Ascending aorta (tissue), 2 donors: ENCODE measurements around the gene APPL2. TPM values are rescaled to one million over a fixed set of nuclear protein-coding genes. Genes with fewer than 3 reads are reported as not detected.

Source experiments
- DNase-seq, 2 donors: peaks; one replicate each; pipeline ENCODE4 v3.0.0-alpha.2; 2019; ENCODE audit warnings: low spot score in 2 of 2
- H3K27ac ChIP-seq, 2 donors: fragments of 200-600 bp; sonication (generic); one replicate each; pipeline ENCODE4 v1.5.1; 2016 to 2017; ENCODE audit warnings: mild to moderate bottlenecking in 1 of 2
- H3K27me3 ChIP-seq: fragments of 200-600 bp; sonication (generic); one replicate; pipeline ENCODE4 v1.5.1; 2017
- H3K36me3 ChIP-seq, 2 donors: fragments of 200-600 bp; sonication (generic); one replicate each; pipeline ENCODE4 v1.5.1; 2016
- H3K4me1 ChIP-seq, 2 donors: fragments of 200-600 bp; sonication (generic); one replicate each; pipeline ENCODE4 v1.5.1; 2016 to 2017; ENCODE audit warnings: mild to moderate bottlenecking in 1 of 2
- H3K4me3 ChIP-seq, 2 donors: fragments of 200-600 bp; sonication (generic); one replicate each; pipeline ENCODE4 v1.5.1; 2016 to 2017; ENCODE audit warnings: mild to moderate bottlenecking in 1 of 2
- H3K9me3 ChIP-seq, 2 donors: fragments of 200-600 bp; sonication (generic); one replicate each; pipeline ENCODE4 v1.5.1; 2016
- intact Hi-C: fragments of 100-400 bp; cut with DNase I; formaldehyde crosslinking; loops from one replicate; pipeline ENCODE4 v1.15.1; 2023
- total RNA-seq: library from RNA; depleted of rRNA; stranded (reverse); fragments of >200 nt; gene quantifications from one replicate; pipeline ENCODE4 v1.1.0, GENCODE V29; 2016
- TF ChIP-seq, protein P1 (sequence below), 3 experiments: fragments of 200-600 bp in 2 of 3; fragments of 450-650 bp in 1 of 3; sonication (generic) in 2 of 3; IDR thresholded peaks; one replicate each; pipeline ENCODE4 v1.5.1; 2016 to 2019; ENCODE audit warnings: antibody characterized with exemption in 3 of 3, mild to moderate bottlenecking in 1 of 3, moderate library complexity in 1 of 3

The APPL2 gene
- total RNA-seq, 1 donor from 2014 or later: 4.6 TPM

GRCh38 chr12:105166736-105167135, 69.2 kb downstream of the APPL2 start:
- no peak for DNase-seq

DNA sequence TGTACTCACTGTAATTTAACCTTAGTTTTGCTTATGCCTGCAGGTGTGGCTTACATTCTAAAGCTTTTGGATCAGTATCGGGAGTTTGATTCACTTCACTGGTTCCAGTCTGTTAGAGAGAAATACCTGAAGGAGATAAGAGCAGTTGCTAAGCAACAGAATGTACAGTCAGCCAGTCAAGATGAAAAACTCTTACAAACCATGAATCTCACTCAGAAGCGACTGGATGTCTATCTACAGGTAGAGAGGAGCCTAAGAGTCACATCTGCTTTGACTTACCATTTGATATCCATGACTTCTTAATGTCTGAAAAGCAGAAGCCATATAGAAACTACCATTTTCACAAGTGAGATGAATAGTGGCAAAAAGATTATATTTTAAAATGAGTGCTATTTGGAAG, 71.9 kb downstream of the APPL2 start:
- H3K9me3 ChIP-seq: no peaks in the 10 kb centered on the region
- H3K4me3 ChIP-seq: no peak overlapping the region
- H3K4me1 ChIP-seq: no peaks in the 10 kb centered on the region
- H3K27ac ChIP-seq: no peak overlapping the region
- TF ChIP-seq, protein P1, sequence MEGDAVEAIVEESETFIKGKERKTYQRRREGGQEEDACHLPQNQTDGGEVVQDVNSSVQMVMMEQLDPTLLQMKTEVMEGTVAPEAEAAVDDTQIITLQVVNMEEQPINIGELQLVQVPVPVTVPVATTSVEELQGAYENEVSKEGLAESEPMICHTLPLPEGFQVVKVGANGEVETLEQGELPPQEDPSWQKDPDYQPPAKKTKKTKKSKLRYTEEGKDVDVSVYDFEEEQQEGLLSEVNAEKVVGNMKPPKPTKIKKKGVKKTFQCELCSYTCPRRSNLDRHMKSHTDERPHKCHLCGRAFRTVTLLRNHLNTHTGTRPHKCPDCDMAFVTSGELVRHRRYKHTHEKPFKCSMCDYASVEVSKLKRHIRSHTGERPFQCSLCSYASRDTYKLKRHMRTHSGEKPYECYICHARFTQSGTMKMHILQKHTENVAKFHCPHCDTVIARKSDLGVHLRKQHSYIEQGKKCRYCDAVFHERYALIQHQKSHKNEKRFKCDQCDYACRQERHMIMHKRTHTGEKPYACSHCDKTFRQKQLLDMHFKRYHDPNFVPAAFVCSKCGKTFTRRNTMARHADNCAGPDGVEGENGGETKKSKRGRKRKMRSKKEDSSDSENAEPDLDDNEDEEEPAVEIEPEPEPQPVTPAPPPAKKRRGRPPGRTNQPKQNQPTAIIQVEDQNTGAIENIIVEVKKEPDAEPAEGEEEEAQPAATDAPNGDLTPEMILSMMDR (IDR thresholded peaks at IDR 0.05): no peak
- intact Hi-C loops: no loop called here
- H3K27me3 ChIP-seq: no peaks in the 10 kb centered on the region
- H3K36me3 ChIP-seq: peaks cover 48 to 74% of the 10 kb centered on the region in 2 donors
- DNase-seq: no peak

More at GRCh38 chr12:105166736-105167135, 69.2 kb downstream of the APPL2 start:
- intact Hi-C loops: loop anchor here (5.0 kb wide), 1 partner anchor 216 kb away; no protein-coding TSS in a partner anchor
- Histone ChIP-seq H3K27me3 (no peaks in the 10 kb centered on the region), H3K36me3 (peaks cover 41 to 80% of the 10 kb centered on the region in 2 donors), H3K4me3 (no peak overlapping the region), H3K9me3 (no peaks in the 10 kb centered on the region), H3K27ac (no peak overlapping the region), H3K4me1 (no peaks in the 10 kb centered on the region)
- TF ChIP-seq, protein P1 (IDR thresholded peaks at IDR 0.05): no peak

DNA sequence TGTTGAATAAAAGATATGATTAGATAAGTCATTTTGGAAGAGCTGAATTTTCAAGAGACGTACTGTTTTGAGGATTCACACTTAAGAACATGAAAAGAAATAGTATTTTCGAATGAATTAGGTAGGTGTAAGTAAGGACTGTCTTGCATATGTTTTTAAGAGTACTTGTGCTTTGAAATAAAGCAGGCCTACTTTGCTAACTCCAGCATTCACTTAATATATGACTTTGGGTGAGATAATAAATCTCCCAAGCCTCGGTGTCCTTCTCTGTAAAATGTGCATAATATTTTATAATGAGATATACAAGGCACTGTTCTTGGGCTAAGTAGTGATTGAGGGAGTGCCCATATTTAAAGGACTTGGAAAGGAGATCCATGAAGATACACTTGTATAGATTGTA, 73.8 kb downstream of the APPL2 start:
- no peaks in the 10 kb centered on the region for H3K4me1 ChIP-seq
- no peak overlapping the region for H3K27ac ChIP-seq
- intact Hi-C loops: no loop called here
- H3K9me3 ChIP-seq: no peaks in the 10 kb centered on the region
- DNase-seq: no peak
- TF ChIP-seq, protein P1 (IDR thresholded peaks at IDR 0.05): no peak
- H3K27me3 ChIP-seq: no peaks in the 10 kb centered on the region
- no peak overlapping the region for H3K4me3 ChIP-seq
- H3K36me3 ChIP-seq: peaks cover 52 to 83% of the 10 kb centered on the region in 2 donors

- TF ChIP-seq, protein P1 (IDR thresholded peaks at IDR 0.05): no peak
- DNase-seq: no peak
- intact Hi-C loops: no loop called here
- H3K36me3 ChIP-seq: peaks cover 40 to 71% of the 10 kb centered on the region in 2 donors
- no peaks in the 10 kb centered on the region for H3K9me3 ChIP-seq
- H3K4me1 ChIP-seq: no peaks in the 10 kb centered on the region
- no peaks in the 10 kb centered on the region for H3K27me3 ChIP-seq
- H3K27ac ChIP-seq: no peak overlapping the region
- H3K4me3 ChIP-seq: no peak overlapping the region
Observed at GRCh38 chr12:105158876-105159275, 77.1 kb downstream of the APPL2 start.

GRCh38 chr12:105157606-105158005, 78.4 kb downstream of the APPL2 start:
- peaks cover 44 to 69% of the 10 kb centered on the region in 2 donors for H3K36me3 ChIP-seq
- no peak overlapping the region for H3K4me3 ChIP-seq
- H3K27me3 ChIP-seq: no peaks in the 10 kb centered on the region
- no peaks in the 10 kb centered on the region for H3K9me3 ChIP-seq
- intact Hi-C loops: no loop called here
- no peaks in the 10 kb centered on the region for H3K4me1 ChIP-seq
- TF ChIP-seq, protein P1 (IDR thresholded peaks at IDR 0.05): no peak
- no peak overlapping the region for H3K27ac ChIP-seq
- DNase-seq: no peak

DNA sequence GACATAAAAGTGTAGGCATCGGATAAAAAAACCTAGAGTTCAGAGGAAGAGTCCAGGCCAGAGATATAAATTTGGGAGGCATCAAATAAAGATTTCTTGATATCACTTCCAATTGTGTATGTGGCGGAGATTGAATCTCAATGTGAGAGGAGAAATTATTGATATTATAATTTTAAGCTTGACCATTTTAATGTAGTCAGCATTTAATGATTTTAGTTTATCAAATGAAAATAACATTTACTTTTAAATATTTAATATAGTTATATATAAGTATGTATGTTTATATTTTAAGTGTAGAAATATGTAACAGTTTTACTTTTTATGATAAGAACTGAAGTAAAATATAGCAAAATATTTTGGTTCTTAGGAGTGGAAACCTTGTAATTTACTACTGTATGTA, 79.7 kb downstream of the APPL2 start:
- Histone ChIP-seq H3K9me3 (no peaks in the 10 kb centered on the region), H3K4me3 (no peak overlapping the region), H3K36me3 (peaks cover 47 to 71% of the 10 kb centered on the region in 2 donors), H3K4me1 (no peaks in the 10 kb centered on the region), H3K27ac (no peak overlapping the region), H3K27me3 (no peaks in the 10 kb centered on the region)
- no peak for DNase-seq
- TF ChIP-seq, protein P1 (IDR thresholded peaks at IDR 0.05): no peak
- intact Hi-C loops: no loop called here
